GM19372 (cell line): ENCODE measurements around the gene EXOC6.

Experiments
- ATAC-seq: cut with Tn5 transposase; IDR thresholded peaks from one replicate; pipeline ENCODE4 v1.9.1; 2021; ENCODE audit warnings: mild to moderate bottlenecking, low read depth, moderate library complexity; ENCODE audit not compliant: unreplicated experiment

The EXOC6 gene

GRCh38 chr10:93073539-93074146 lies 225.3 kb downstream of the EXOC6 start, which contains the start of gene CYP26A1:
CYP26A1 (plus strand) TSS chr10:93073893; CDS start chr10:93073935, 42 bp downstream.
- no peak for ATAC-seq

- ATAC-seq, result no peak
Measured at GRCh38 chr10:93074147-93074596, 225.9 kb downstream of the EXOC6 start.

- ATAC-seq, result no peak
Measured at GRCh38 chr10:93074597-93075368, 226.5 kb downstream of the EXOC6 start.

GRCh38 chr10:93075369-93076221 lies 227.3 kb downstream of the EXOC6 start:
- no peak for ATAC-seq

- no peak for ATAC-seq
Measured at GRCh38 chr10:93076871-93077270, 228.6 kb downstream of the EXOC6 start.

GRCh38 chr10:93077860-93078337 lies 229.6 kb downstream of the EXOC6 start:
- ATAC-seq, result no peak

GRCh38 chr10:93079663-93080349 lies 231.5 kb downstream of the EXOC6 start:
- no peak for ATAC-seq

DNA sequence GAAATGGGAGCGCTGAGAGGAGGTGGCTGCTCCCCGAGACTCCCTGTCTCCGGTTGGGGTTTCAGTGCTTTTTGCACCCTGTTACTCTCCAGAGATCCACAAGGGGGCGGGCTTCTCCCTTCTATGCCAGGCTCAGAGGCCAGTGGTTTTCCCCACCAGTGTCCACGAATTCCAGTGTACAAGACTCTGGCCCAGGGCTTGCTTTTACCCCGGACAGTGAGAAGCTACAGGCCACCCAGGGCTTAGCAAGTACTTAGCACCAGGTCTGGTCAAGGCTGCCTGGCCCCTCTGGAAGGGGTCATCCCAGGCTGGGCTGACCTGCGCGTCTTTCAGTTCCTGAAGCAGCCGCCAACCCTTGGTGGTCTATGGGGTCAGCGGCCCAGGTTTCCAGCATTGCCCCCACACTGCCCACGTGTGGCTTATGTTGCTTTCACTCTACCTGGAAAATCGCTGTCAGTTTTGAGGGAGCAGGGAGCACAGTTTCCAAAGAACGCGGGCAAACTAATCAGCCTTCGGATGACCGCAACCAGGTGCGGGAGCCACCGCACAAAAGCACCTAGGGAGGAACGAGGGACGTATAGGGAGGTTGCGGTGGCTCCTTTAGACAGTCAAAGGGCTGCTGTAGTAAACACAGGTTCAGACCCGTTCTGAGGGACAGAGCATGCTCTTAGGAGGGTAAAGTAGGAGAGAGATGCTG lies 232.2 kb downstream of the EXOC6 start:
- ATAC-seq, result no peak

DNA sequence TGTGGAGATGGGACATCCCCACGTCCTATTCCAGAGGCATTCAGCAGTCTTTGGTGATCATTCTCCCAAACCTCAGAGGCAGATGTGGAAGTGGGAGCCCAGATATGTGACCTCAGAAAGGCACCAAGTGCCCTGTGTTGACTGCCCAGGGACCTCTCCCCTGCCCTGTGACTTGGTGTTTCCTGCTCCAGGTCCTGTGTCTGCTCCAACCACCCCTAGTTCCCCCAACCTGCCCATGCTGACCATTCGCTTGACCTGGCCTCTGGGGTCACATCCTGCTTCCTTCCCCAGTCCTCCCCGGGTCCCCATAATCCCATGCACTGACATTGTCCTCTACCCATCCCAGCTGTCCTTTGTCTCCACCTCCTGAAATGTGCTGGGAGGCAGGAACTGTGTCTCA lies 233.0 kb downstream of the EXOC6 start:
- no peak for ATAC-seq

GRCh38 chr10:93081834-93082233 lies 233.5 kb downstream of the EXOC6 start:
- no peak for ATAC-seq

- no peak for ATAC-seq
Measured at GRCh38 chr10:93083743-93084539, 235.6 kb downstream of the EXOC6 start.

DNA sequence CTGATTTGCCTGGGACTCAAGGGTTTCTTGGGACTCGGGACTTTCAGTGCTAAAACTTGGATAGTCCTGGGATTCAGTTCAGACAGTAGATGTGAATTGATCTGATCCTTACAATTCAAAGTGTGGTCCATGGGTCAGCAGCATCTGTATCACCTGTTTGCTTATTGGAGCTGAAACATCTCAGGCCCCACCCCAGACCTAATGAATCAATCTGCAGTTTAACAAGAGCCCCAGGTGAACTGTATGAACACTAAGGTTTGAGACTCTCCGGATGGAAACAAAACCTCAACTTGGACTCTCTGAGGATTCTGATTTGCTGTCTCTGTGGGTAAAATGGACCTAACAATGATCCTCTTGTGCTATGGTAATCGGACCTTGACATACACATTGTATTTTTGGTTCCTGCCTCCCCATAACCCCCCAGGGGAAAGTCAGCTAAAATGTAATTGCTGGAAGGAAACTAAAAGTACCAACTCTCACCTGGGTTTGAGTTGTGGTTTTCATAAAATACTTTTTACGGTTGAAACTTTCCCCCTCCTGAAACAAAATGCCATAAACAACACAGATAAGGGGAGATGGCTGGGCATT lies 237.0 kb downstream of the EXOC6 start:
- ATAC-seq, result no peak

DNA sequence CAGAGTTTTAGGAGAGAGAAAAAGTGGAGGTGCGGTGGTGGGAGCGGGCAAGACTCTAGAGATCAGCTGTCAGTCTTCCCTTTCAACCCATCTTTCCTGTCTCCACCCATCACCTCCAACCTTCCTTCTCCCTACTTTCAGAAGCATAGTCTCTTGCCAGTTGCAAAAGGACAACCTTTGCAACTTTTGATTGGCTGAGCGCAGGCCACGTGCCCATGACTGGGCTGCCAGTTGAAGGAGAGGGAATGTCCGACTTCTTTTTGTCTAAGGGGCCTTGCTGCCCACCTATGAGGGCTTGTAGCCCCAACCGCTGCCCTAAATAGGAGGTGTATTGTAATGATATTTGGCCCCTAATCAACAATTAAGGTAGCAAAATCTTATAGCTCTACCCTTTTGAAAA lies 238.0 kb downstream of the EXOC6 start:
- no peak for ATAC-seq

- ATAC-seq, result no peak
Measured at GRCh38 chr10:93087846-93088245, 239.5 kb downstream of the EXOC6 start.

- no peak for ATAC-seq
Measured at GRCh38 chr10:93088466-93088865, 240.1 kb downstream of the EXOC6 start.

GRCh38 chr10:93090619-93091018 lies 242.3 kb downstream of the EXOC6 start:
- no peak for ATAC-seq

GRCh38 chr10:93091960-93092359 lies 243.6 kb downstream of the EXOC6 start:
- ATAC-seq, result no peak

DNA sequence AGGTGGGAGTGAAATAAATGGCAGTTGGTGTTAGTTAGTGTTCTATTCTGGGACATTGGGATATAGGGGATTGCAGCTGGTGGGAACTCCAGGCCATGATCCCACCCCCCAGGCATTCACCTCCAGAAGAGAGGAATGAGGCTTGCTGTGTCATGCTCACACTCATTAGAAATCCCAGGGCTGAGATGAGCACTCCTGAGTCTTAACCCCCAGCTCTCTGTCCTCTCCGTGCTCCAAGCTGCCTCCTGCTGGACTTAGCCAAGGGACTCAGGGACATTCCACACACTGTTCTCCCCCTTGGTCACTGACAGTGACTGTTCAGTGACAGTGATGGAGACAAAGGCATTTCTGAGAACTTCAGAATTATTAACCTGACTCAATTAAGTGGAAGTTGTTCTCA lies 246.9 kb downstream of the EXOC6 start:
- no peak for ATAC-seq

DNA sequence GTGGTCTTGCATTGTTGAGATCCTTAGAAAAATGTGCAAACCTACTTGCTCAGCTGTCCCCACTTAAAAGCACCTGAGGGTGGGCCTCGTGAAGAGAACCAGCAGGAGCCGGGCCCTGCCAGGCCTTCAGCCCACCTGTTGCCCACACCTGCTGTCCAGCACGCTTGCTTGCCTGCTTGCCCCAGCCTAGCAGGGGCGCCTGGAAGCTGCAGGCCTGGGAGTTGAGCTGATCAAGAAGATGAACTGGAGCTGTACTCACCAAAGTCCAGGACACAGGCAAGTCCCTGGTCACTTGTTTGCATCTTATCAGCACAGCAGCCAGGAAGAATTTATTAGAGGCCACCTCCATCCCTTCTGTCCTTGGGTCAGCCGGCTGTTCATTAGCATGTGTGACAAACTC lies 248.6 kb downstream of the EXOC6 start:
- ATAC-seq, result no peak
